ENCODE results near the gene KLK1. TPM values are rescaled to one million over a fixed set of nuclear protein-coding genes. Genes with fewer than 3 reads are reported as not detected.

Gene KLK1
- not detected in 2 replicates for total RNA-seq (2014; rRNA removed; shearing (Covaris generic))

DNA sequence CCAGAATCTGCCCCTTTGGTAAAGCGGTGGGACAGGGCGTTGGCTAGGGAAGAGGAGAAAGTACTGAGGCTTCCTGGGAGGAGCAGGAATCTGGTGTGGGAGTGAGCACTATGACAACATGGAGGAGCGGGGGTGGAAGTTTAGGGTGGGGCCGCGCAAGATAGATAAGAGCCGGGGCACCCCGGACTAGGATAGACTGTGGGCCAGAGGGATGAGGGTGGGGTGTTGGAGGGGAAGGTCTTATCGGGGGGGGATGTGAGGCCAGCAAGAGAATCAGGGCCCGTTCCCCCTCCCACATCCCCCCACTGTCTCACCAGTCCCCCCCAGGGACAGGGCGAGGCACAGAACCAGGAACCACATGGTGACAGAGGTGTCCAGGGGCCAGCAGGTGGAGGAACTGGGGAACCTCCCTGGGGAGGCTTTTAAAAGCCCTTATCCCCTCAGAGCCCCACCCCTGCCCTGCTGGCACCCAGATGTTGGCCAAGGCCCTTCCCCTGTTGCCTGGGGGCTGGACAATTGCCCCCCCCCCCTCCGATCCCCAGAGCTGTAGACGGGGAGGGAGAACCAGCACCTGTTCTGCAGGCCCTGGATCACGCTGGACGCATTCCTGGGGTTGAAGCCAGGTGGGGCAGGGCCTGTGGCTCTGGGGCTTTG lies at the start of gene KLK1:
Gene KLK1 (minus strand): TSS at position 399 of the 654 bp plus-strand sequence. CDS start 39 bp downstream, at position 360.
- DNase-seq = peak; percentile 61
- Histone ChIP-seq H3K36me3 (replicated peaks; ENCODE audit: control insufficient read depth, insufficient read depth, low read length) (no peaks in the 10 kb centered on the region), H3K27me3 (ENCODE audit: control insufficient read depth, insufficient read depth, low read length) (peaks cover 37% of the 10 kb centered on the region), H3K4me3 (ENCODE audit: insufficient read depth, low read depth, low read length) (no peak within 1 kb of the TSS)

DNA sequence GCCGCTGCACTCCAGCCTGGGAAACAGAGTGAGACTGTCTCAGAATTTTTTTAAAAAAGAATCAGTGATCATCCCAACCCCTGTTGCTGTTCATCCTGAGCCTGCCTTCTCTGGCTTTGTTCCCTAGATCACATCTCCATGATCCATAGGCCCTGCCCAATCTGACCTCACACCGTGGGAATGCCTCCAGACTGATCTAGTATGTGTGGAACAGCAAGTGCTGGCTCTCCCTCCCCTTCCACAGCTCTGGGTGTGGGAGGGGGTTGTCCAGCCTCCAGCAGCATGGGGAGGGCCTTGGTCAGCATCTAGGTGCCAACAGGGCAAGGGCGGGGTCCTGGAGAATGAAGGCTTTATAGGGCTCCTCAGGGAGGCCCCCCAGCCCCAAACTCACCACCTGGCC lies 49.5 kb upstream of the KLK1 start, which contains the start of gene KLK2:
Gene KLK2 (plus strand): TSS at position 384 of the 400 bp plus-strand sequence. CDS start 35 bp downstream, outside the sequence.
- DNase-seq = no peak
- Histone ChIP-seq H3K27me3 (ENCODE audit: control insufficient read depth, insufficient read depth, low read length) (no peaks in the 10 kb centered on the region; the same call in 1 of the 2 replicates), H3K36me3 (replicated peaks; ENCODE audit: control insufficient read depth, insufficient read depth, low read length) (no peaks in the 10 kb centered on the region), H3K4me3 (ENCODE audit: insufficient read depth, low read depth, low read length) (no peak within 1 kb of the TSS)

DNA sequence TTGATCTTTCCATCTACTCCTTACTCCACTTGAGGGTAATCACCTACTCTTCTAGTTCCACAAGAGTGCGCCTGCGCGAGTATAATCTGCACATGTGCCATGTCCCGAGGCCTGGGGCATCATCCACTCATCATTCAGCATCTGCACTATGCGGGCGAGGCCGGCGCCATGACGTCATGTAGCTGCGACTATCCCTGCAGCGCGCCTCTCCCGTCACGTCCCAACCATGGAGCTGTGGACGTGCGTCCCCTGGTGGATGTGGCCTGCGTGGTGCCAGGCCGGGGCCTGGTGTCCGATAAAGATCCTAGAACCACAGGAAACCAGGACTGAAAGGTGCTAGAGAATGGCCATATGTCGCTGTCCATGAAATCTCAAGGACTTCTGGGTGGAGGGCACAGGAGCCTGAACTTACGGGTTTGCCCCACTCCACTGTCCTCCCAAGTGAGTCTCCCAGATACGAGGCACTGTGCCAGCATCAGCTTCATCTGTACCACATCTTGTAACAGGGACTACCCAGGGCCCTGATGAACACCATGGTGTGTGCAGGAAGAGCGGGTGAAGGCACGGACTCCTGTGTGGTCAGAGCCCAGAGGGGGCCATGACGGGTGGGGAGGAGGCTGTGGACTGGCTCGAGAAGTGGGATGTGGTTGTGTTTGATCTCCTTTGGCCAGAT lies 47.0 kb upstream of the KLK1 start:
- Histone ChIP-seq H3K36me3 (replicated peaks; ENCODE audit: control insufficient read depth, insufficient read depth, low read length) (no peaks in the 10 kb centered on the region), H3K4me3 (ENCODE audit: insufficient read depth, low read depth, low read length) (no peak overlapping the region), H3K27me3 (ENCODE audit: control insufficient read depth, insufficient read depth, low read length) (no peaks in the 10 kb centered on the region; the same call in 1 of the 2 replicates)
- peak; percentile 52 for DNase-seq

GRCh38 chr19:50869479-50869878 lies 45.9 kb upstream of the KLK1 start:
- Histone ChIP-seq H3K4me3 (ENCODE audit: insufficient read depth, low read depth, low read length) (no peak overlapping the region), H3K36me3 (replicated peaks; ENCODE audit: control insufficient read depth, insufficient read depth, low read length) (no peaks in the 10 kb centered on the region), H3K27me3 (ENCODE audit: control insufficient read depth, insufficient read depth, low read length) (no peaks in the 10 kb centered on the region; the same call in 1 of the 2 replicates)
- DNase-seq = no peak

DNA sequence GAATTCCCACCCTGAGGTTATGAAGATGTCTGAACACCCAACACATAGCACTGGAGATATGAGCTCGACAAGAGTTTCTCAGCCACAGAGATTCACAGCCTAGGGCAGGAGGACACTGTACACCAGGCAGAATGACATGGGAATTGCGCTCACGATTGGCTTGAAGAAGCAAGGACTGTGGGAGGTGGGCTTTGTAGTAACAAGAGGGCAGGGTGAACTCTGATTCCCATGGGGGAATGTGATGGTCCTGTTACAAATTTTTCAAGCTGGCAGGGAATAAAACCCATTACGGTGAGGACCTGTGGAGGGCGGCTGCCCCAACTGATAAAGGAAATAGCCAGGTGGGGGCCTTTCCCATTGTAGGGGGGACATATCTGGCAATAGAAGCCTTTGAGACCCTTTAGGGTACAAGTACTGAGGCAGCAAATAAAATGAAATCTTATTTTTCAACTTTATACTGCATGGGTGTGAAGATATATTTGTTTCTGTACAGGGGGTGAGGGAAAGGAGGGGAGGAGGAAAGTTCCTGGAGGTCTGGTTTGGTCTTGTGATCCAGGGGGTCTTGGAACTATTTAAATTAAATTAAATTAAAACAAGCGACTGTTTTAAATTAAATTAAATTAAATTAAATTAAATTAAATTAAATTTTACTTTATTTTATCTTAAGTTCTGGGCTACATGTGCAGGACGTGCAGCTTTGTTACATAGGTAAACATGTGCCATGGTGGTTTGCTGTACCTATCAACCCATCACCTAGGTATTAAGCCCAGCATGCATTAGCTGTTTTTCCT lies 38.1 kb upstream of the KLK1 start:
- H3K27me3 ChIP-seq (ENCODE audit: control insufficient read depth, insufficient read depth, low read length) = no peaks in the 10 kb centered on the region; the same call in 1 of the 2 replicates
- H3K36me3 ChIP-seq (replicated peaks; ENCODE audit: control insufficient read depth, insufficient read depth, low read length) = no peaks in the 10 kb centered on the region
- no peak for DNase-seq

DNA sequence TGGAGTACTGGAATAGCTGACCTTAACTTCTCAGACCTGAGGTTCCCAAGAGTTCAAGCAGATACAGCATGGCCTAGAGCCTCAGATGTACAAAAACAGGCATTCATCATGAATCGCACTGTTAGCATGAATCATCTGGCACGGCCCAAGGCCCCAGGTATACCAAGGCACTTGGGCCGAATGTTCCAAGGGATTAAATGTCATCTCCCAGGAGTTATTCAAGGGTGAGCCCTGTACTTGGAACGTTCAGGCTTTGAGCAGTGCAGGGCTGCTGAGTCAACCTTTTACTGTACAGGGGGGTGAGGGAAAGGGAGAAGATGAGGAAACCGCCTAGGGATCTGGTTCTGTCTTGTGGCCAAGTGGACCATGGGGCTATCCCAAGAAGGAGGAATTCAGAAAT lies 37.4 kb upstream of the KLK1 start:
- Histone ChIP-seq H3K36me3 (replicated peaks; ENCODE audit: control insufficient read depth, insufficient read depth, low read length) (no peaks in the 10 kb centered on the region), H3K27me3 (ENCODE audit: control insufficient read depth, insufficient read depth, low read length) (no peaks in the 10 kb centered on the region), H3K4me3 (ENCODE audit: insufficient read depth, low read depth, low read length) (no peak overlapping the region)
- DNase-seq = no peak

More for the DNA sequence above, 38.1 kb upstream of the KLK1 start:
- H3K4me3 ChIP-seq (ENCODE audit: insufficient read depth, low read depth, low read length) = no peak overlapping the region

GRCh38 chr19:50859849-50860248 lies 36.3 kb upstream of the KLK1 start:
- H3K27me3 ChIP-seq (ENCODE audit: control insufficient read depth, insufficient read depth, low read length) = no peaks in the 10 kb centered on the region
- no peaks in the 10 kb centered on the region for H3K36me3 ChIP-seq (replicated peaks; ENCODE audit: control insufficient read depth, insufficient read depth, low read length)
- DNase-seq = no peak
- H3K4me3 ChIP-seq (ENCODE audit: insufficient read depth, low read depth, low read length) = no peak overlapping the region

DNA sequence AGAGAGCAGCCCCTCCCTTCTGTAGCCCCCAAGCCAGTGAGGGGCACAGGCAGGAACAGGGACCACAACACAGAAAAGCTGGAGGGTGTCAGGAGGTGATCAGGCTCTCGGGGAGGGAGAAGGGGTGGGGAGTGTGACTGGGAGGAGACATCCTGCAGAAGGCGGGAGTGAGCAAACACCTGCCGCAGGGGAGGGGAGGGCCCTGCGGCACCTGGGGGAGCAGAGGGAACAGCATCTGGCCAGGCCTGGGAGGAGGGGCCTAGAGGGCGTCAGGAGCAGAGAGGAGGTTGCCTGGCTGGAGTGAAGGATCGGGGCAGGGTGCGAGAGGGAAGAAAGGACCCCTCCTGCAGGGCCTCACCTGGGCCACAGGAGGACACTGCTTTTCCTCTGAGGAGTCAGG lies 35.3 kb upstream of the KLK1 start:
- peak; percentile 89 for DNase-seq
- H3K27me3 ChIP-seq (ENCODE audit: control insufficient read depth, insufficient read depth, low read length) = no peaks in the 10 kb centered on the region
- no peaks in the 10 kb centered on the region for H3K36me3 ChIP-seq (replicated peaks; ENCODE audit: control insufficient read depth, insufficient read depth, low read length)
- H3K4me3 ChIP-seq (ENCODE audit: insufficient read depth, low read depth, low read length) = no peak overlapping the region

DNA sequence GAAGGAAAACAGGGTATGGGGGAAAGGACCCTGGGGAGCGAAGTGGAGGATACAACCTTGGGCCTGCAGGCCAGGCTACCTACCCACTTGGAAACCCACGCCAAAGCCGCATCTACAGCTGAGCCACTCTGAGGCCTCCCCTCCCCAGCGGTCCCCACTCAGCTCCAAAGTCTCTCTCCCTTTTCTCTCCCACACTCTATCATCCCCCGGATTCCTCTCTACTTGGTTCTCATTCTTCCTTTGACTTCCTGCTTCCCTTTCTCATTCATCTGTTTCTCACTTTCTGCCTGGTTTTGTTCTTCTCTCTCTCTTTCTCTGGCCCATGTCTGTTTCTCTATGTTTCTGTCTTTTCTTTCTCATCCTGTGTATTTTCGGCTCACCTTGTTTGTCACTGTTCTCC lies 33.8 kb upstream of the KLK1 start:
- Histone ChIP-seq H3K36me3 (replicated peaks; ENCODE audit: control insufficient read depth, insufficient read depth, low read length) (no peaks in the 10 kb centered on the region), H3K27me3 (ENCODE audit: control insufficient read depth, insufficient read depth, low read length) (no peaks in the 10 kb centered on the region), H3K4me3 (ENCODE audit: insufficient read depth, low read depth, low read length) (no peak overlapping the region)
- DNase-seq = no peak

- peak; percentile 19 for DNase-seq
- peaks cover 4% of the 10 kb centered on the region; the same call in 1 of the 2 replicates for H3K27me3 ChIP-seq (ENCODE audit: control insufficient read depth, insufficient read depth, low read length)
- H3K36me3 ChIP-seq (replicated peaks; ENCODE audit: control insufficient read depth, insufficient read depth, low read length) = no peaks in the 10 kb centered on the region
- no peak within 1 kb of the TSS for H3K4me3 ChIP-seq (ENCODE audit: insufficient read depth, low read depth, low read length)
Measured at GRCh38 chr19:50854636-50855410, 31.2 kb upstream of the KLK1 start, which contains the start of gene KLK3. KLK3 (plus strand) TSS chr19:50854915; CDS start chr19:50854956, 41 bp downstream.

GRCh38 chr19:50851620-50852019 lies 28.0 kb upstream of the KLK1 start:
- H3K36me3 ChIP-seq (replicated peaks; ENCODE audit: control insufficient read depth, insufficient read depth, low read length) = no peaks in the 10 kb centered on the region
- no peak for DNase-seq
- peaks cover 4% of the 10 kb centered on the region; the same call in 1 of the 2 replicates for H3K27me3 ChIP-seq (ENCODE audit: control insufficient read depth, insufficient read depth, low read length)

GRCh38 chr19:50850738-50851137 lies 27.2 kb upstream of the KLK1 start:
- Histone ChIP-seq H3K4me3 (ENCODE audit: insufficient read depth, low read depth, low read length) (no peak overlapping the region), H3K27me3 (ENCODE audit: control insufficient read depth, insufficient read depth, low read length) (peaks cover 4% of the 10 kb centered on the region; the same call in 1 of the 2 replicates), H3K36me3 (replicated peaks; ENCODE audit: control insufficient read depth, insufficient read depth, low read length) (no peaks in the 10 kb centered on the region)
- DNase-seq = no peak

More at GRCh38 chr19:50851620-50852019, 28.0 kb upstream of the KLK1 start:
- no peak overlapping the region for H3K4me3 ChIP-seq (ENCODE audit: insufficient read depth, low read depth, low read length)

DNA sequence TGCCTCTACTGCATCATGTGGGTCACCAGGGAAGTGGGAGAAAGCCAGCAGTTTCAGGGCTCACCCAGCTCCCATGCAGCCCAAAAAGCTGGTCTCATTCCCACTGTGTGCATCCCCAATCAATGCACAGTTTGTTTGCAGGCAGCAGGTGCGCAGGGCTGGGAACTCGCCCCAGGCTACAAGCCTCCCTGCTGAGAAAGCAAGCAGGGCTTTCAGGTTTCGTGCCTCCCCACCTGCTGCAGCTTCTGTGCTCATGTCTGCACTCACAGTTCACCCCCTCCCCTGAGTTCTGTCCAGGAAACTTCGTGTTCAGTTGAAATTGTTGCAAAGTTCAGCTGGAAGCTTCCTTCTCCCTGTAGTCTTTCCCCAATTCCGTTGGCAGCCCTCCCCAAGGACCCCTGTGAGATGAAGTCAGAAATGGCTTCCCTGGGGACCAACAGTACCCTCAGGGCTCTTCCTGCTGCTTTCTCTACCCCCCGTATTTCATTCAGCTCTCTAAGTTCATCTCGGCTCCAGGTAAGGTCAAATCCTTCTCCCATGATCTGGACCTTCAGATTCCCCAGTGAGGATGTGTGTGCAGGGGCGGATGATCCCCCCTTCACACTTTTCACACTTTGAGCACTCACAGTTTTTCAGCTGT lies 20.8 kb upstream of the KLK1 start:
- H3K4me3 ChIP-seq (ENCODE audit: insufficient read depth, low read depth, low read length) = no peak overlapping the region
- H3K36me3 ChIP-seq (replicated peaks; ENCODE audit: control insufficient read depth, insufficient read depth, low read length) = no peaks in the 10 kb centered on the region
- peaks cover 11% of the 10 kb centered on the region for H3K27me3 ChIP-seq (ENCODE audit: control insufficient read depth, insufficient read depth, low read length)
- no peak for DNase-seq

All from H7 (cell line).